Kidney epithelial cell (primary cell): Measurements from ENCODE around the gene CAPN10. TPM values are rescaled to one million over a fixed set of nuclear protein-coding genes. Genes with fewer than 3 reads are reported as not detected.
"Not testable (repeated sequence)": the region's sequence is repeated elsewhere in the genome, so short reads cannot be mapped to it uniquely, and the experiment has no call there.

Experiments
- DNase-seq: peaks from one replicate; pipeline ENCODE4 v3.0.0-alpha.2; 2010; ENCODE audit warnings: low read depth
- H3K27me3 ChIP-seq: 2 replicates; pipeline ENCODE4 v1.6.0; 2011; ENCODE audit warnings: low read length; ENCODE audit not compliant: control insufficient read depth, insufficient read depth
- H3K36me3 ChIP-seq: 2 replicates; pipeline ENCODE4 v1.5.1; 2011; ENCODE audit warnings: low read length; ENCODE audit not compliant: control insufficient read depth, insufficient read depth
- H3K4me3 ChIP-seq: 2 replicates; pipeline ENCODE4 v1.5.1; 2011; ENCODE audit warnings: low read depth, mild to moderate bottlenecking, control low read depth, low read length
- CTCF ChIP-seq: IDR thresholded peaks from 2 replicates; pipeline ENCODE4 v1.5.1; 2011; ENCODE audit warnings: mild to moderate bottlenecking, moderate library complexity, low read length, control low read depth, inconsistent platforms; ENCODE audit not compliant: insufficient read depth, poor library complexity, severe bottlenecking
- total RNA-seq: library from RNA; depleted of rRNA; stranded (reverse); fragments of >200 nt; gene quantifications from 2 replicates; pipeline ENCODE4 v1.2.3, GENCODE V29; 2015

CAPN10 gene
- total RNA-seq, 1 donor from 2014 or later: 31.5 TPM

- no peak for DNase-seq
- Histone ChIP-seq H3K4me3 (no peak overlapping the region), H3K27me3 (no peaks in the 10 kb centered on the region), H3K36me3 (no peaks in the 10 kb centered on the region)
- no peak for TF ChIP-seq CTCF
These were observed 28.9 kb downstream of the CAPN10 start for GRCh38 chr2:240615396-240615795.

GRCh38 chr2:240615820-240616547, 29.4 kb downstream of the CAPN10 start:
- no peak for TF ChIP-seq CTCF
- H3K36me3 ChIP-seq: no peaks in the 10 kb centered on the region
- DNase-seq: no peak
- no peaks in the 10 kb centered on the region for H3K27me3 ChIP-seq
- no peak overlapping the region for H3K4me3 ChIP-seq

GRCh38 chr2:240616860-240617666, 30.5 kb downstream of the CAPN10 start:
- not testable (repeated sequence) for H3K36me3 ChIP-seq, H3K27me3 ChIP-seq, H3K4me3 ChIP-seq, DNase-seq

GRCh38 chr2:240618776-240619175, 32.2 kb downstream of the CAPN10 start:
- Histone ChIP-seq H3K27me3 (peaks cover 9% of the 10 kb centered on the region), H3K36me3 (no peaks in the 10 kb centered on the region), H3K4me3 (no peak overlapping the region)
- TF ChIP-seq CTCF: no peak
- DNase-seq: no peak

- no peak for TF ChIP-seq CTCF
- Histone ChIP-seq H3K27me3 (peaks cover 9% of the 10 kb centered on the region), H3K4me3 (no peak overlapping the region), H3K36me3 (no peaks in the 10 kb centered on the region)
- no peak for DNase-seq
These were observed 33.1 kb downstream of the CAPN10 start for GRCh38 chr2:240619506-240620148.

GRCh38 chr2:240620149-240620731, 33.7 kb downstream of the CAPN10 start:
- Histone ChIP-seq H3K4me3 (no peak overlapping the region), H3K27me3 (peaks cover 9% of the 10 kb centered on the region), H3K36me3 (no peaks in the 10 kb centered on the region)
- no peak for TF ChIP-seq CTCF
- no peak for DNase-seq
